Measurements from ENCODE around the gene SMPD3. TPM values are rescaled to one million over a fixed set of nuclear protein-coding genes. Genes with fewer than 3 reads are reported as not detected.

SMPD3 gene
- total and polyA plus RNA-seq, 9 of the 15 experiments (the other 6 are each of a cell fraction or from before 2014, with no cell fraction given) = 0.03 to 1.2 (median 0.18) TPM

DNA sequence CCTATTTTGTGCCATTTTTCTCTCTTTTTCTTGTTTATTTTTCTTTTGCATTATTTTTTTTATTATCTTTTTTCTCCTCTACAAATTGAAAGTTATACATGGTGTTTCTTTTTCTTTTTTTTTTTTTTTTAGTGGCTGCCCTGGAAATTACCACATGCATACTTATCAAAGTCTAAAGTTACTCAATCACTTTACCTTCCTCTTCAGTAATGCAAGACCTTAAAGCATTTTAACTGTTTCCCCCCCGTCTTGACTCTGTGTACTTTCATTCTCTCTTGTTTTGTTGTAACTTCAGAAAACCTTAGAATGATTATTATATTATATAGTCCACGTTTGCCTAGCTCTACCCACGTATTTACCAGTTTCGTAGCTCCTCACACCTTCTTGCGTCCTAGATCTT is 33.3 kb upstream of the SMPD3 start:
- POLR2A ChIA-PET = no interaction called here
- in situ Hi-C loops (cut with MboI) = no loop called here

GRCh38 chr16:68480084-68480995 is 32.0 kb upstream of the SMPD3 start:
- BruUV-seq (replicated peaks) = no TSS peak
- Histone ChIP-seq H3K9me3 (replicated peaks; ENCODE audit: control insufficient read depth, insufficient read depth, low read depth, low read length) (no peaks in the 10 kb centered on the region), H3K36me3 (ENCODE audit: control insufficient read depth, insufficient read depth, low read length) (no peaks in the 10 kb centered on the region), H3K27me3 (ENCODE audit: control insufficient read depth in 2 of 2, insufficient read depth in 2 of 2, low read length in 2 of 2) (peaks cover 0 to 17% of the 10 kb centered on the region in 2 experiments; a peak in 2 of 5 replicates), H3K4me2 (ENCODE audit: insufficient read depth, low read length) (no peak overlapping the region), H3K9me1 (ENCODE audit: control insufficient read depth, insufficient read depth, low read length) (no peaks in the 10 kb centered on the region), H2AFZ (ENCODE audit: low read depth, low read length) (no peak overlapping the region), H4K20me1 (replicated peaks; ENCODE audit: control insufficient read depth, insufficient read depth, low read length) (no peaks in the 10 kb centered on the region), H3K9ac (ENCODE audit: insufficient read depth in 1 of 2, low read depth in 2 of 2, low read length in 2 of 2) (no peak overlapping the region), H3K27ac (ENCODE audit: extremely low read depth, low read depth, low read length) (no peak overlapping the region), H3K4me1 (replicated peaks in 1 of 2; ENCODE audit: control insufficient read depth in 2 of 2, insufficient read depth in 2 of 2, low read length in 2 of 2) (no peaks in the 10 kb centered on the region), H3K4me3 (no peak overlapping the region), H3K79me2 (ENCODE audit: control insufficient read depth, insufficient read depth, low read length) (no peaks in the 10 kb centered on the region)
- 0% methylated on average over 6 of the region's 6 CpGs for WGBS (ENCODE audit: insufficient coverage, low coverage, missing lambda C conversion rate)
- intact Hi-C loops (cut with micrococcal nuclease) (no loop called here), in situ Hi-C loops (cut with MboI) (no loop called here)
- ChIA-PET CTCF (ENCODE audit: low intra/inter-chr PET ratio) (no interaction called here), POLR2A (interaction anchor here (0.6 to 1.5 kb wide), 2 partner anchors 9 to 12 kb away, joined by 4 read pairs; no protein-coding TSS in a partner anchor)
- DNase-seq (ENCODE audit: extremely low read depth in 1 of 4, low spot score in 3 of 4) = no peak
- no peak for ATAC-seq
- FAIRE-seq = no peak
- TF ChIP-seq SNRNP70 (optimal IDR thresholded peaks at IDR 0.05; ENCODE audit: low read depth, low read length) (no peak), ZNF76 (CRISPR knock-in tag; IDR thresholded peaks at IDR 0.05; ENCODE audit: borderline replicate concordance) (no peak), KAT7 (CRISPR knock-in tag; IDR thresholded peaks at IDR 0.05; ENCODE audit: borderline replicate concordance) (no peak), NFYB (IDR thresholded peaks at IDR 0.05; ENCODE audit: extremely low read depth, insufficient read length) (no peak), ZNF551 (CRISPR knock-in tag; IDR thresholded peaks at IDR 0.05) (no peak), NELFE (IDR thresholded peaks at IDR 0.05; ENCODE audit: insufficient read depth, insufficient read length) (no peak), ZBTB49 (CRISPR knock-in tag; IDR thresholded peaks at IDR 0.05; ENCODE audit: borderline replicate concordance) (no peak)
- TF ChIP-seq, protein P1, sequence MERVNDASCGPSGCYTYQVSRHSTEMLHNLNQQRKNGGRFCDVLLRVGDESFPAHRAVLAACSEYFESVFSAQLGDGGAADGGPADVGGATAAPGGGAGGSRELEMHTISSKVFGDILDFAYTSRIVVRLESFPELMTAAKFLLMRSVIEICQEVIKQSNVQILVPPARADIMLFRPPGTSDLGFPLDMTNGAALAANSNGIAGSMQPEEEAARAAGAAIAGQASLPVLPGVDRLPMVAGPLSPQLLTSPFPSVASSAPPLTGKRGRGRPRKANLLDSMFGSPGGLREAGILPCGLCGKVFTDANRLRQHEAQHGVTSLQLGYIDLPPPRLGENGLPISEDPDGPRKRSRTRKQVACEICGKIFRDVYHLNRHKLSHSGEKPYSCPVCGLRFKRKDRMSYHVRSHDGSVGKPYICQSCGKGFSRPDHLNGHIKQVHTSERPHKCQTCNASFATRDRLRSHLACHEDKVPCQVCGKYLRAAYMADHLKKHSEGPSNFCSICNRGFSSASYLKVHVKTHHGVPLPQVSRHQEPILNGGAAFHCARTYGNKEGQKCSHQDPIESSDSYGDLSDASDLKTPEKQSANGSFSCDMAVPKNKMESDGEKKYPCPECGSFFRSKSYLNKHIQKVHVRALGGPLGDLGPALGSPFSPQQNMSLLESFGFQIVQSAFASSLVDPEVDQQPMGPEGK (CRISPR knock-in tag; IDR thresholded peaks at IDR 0.05; ENCODE audit: borderline replicate concordance) = no peak

More for the DNA sequence above, 33.3 kb upstream of the SMPD3 start:
- Histone ChIP-seq H3K4me3 (no peak overlapping the region), H3K27me3 (ENCODE audit: control insufficient read depth in 2 of 2, insufficient read depth in 2 of 2, low read length in 2 of 2) (peaks cover 2 to 21% of the 10 kb centered on the region in 2 experiments; a peak in 3 of 5 replicates), H3K9ac (ENCODE audit: insufficient read depth in 1 of 2, low read depth in 2 of 2, low read length in 2 of 2) (no peak overlapping the region), H3K4me1 (replicated peaks in 1 of 2; ENCODE audit: control insufficient read depth in 2 of 2, insufficient read depth in 2 of 2, low read length in 2 of 2) (no peaks in the 10 kb centered on the region), H3K36me3 (ENCODE audit: control insufficient read depth, insufficient read depth, low read length) (no peaks in the 10 kb centered on the region), H3K79me2 (ENCODE audit: control insufficient read depth, insufficient read depth, low read length) (no peaks in the 10 kb centered on the region), H4K20me1 (replicated peaks; ENCODE audit: control insufficient read depth, insufficient read depth, low read length) (no peaks in the 10 kb centered on the region), H3K9me3 (replicated peaks; ENCODE audit: control insufficient read depth, insufficient read depth, low read depth, low read length) (no peaks in the 10 kb centered on the region), H3K4me2 (ENCODE audit: insufficient read depth, low read length) (no peak overlapping the region), H2AFZ (ENCODE audit: low read depth, low read length) (no peak overlapping the region), H3K9me1 (ENCODE audit: control insufficient read depth, insufficient read depth, low read length) (no peaks in the 10 kb centered on the region), H3K27ac (ENCODE audit: extremely low read depth, low read depth, low read length) (no peak overlapping the region)
- intact Hi-C loops (cut with micrococcal nuclease) = no loop called here
- WGBS (ENCODE audit: insufficient coverage, low coverage, missing lambda C conversion rate) = 2% methylated on average over 5 of the region's 5 CpGs
- CTCF ChIA-PET (ENCODE audit: low intra/inter-chr PET ratio) = no interaction called here
- ATAC-seq (no peak), FAIRE-seq (no peak), DNase-seq (ENCODE audit: extremely low read depth in 1 of 4, low spot score in 3 of 4) (no peak)
- no TSS peak for BruUV-seq (replicated peaks)
- no peak for TF ChIP-seq MXI1 (IDR thresholded peaks at IDR 0.05; ENCODE audit: low read depth, low read length)
- no peak for TF ChIP-seq MCM7 (IDR thresholded peaks at IDR 0.05)
